ENCODE data around the gene EPB41. TPM values are rescaled to one million over a fixed set of nuclear protein-coding genes. Genes with fewer than 3 reads are reported as not detected.
"Not testable (repeated sequence)": the region's sequence is repeated elsewhere in the genome, so short reads cannot be mapped to it uniquely, and the experiment has no call there.

Gene EPB41
- polyA plus RNA-seq, 3 donors from 2014 or later, result 39.7 to 88.9 (median 59.4) TPM

DNA sequence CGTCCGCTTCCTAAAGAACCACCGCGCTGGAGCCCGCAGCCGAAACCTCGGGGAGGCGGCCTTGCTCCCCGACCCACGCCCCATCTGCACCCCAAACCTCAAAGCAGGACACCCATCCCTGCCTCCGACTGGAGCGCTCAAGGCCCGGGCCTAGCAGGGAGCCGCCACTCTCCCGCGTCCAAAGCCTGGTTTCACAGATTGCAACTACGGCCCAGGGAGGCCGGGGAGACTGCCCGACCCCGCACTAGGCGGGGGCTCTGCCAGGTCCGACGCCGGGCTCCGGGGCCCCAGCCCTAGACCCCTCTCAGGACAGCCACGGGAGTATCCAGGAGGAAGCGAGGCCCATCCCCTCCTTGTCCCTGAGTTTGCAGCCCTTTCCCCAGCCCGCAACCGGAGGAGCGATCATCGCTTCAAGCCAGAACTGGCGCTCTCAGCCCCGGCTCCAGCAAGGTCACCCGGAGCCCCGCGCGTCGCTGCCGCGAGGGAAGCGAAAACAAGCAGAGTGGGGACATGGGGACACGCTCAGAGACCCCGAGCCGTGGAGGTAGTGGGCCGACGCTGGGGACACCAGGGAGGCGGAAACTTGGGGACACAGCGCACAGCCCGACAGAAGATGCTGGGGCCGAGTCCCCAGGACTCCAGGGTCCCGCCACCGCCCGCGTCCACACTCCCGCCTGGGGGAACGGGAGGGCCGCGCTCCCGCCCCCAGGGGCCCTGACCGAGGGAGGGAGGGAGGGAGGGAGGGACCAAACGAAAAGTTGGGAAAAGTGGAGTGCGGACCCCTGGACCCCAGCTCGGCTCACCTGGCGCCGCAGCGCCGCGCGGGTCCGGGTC is 208.9 kb downstream of the EPB41 start:
- Mint-ChIP-seq H3K4me1 (peaks cover 12 to 13% of the 10 kb centered on the region in 2 donors), H3K4me3 (peak overlapping the region; percentile 69 to 84 (median 80)), H3K9me3 (no peaks in the 10 kb centered on the region), H3K27ac (no peak overlapping the region), H3K36me3 (peaks cover 8 to 16% (median 15%) of the 10 kb centered on the region in 3 donors), H3K27me3 (ENCODE audit: low read depth in 3 of 3) (peaks cover 12 to 24% (median 18%) of the 10 kb centered on the region in 3 donors)
- peak in 2 of 3 donors; percentile 24 for DNase-seq

DNA sequence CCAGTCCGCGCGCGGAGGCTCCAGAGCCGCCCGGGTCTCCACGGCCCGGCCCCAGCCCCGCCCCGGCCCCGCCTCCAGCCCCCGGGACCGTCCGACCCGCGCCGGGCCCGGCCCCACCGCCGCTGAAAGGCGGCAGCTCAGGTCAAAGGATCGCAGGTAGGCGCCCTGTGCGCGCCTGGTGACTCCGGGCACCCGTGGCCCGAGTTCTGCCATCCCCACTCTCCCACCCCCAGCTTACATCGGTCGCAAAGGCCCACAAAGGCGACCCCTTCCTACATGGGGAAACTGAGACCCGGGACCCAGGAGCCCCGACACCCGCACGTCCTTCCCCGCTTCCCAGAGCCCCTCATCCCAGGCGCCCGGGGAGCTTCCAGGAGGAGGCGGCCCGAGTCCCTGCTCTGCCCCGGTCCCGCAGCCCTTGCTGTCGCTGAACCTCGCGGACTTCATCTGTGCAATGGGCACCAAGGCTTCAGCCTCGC is 209.6 kb downstream of the EPB41 start, which contains the start of gene TMEM200B:
TMEM200B (minus strand) TSS at position 17 of the 479 bp plus-strand sequence. CDS start 2,075 bp downstream, outside the sequence.
- peaks cover 12 to 13% of the 10 kb centered on the region in 2 donors for H3K4me1 Mint-ChIP-seq
- H3K4me3 Mint-ChIP-seq, result peak within 1 kb of the TSS; percentile 78 to 84 (median 80)
- no peak for DNase-seq
- H3K36me3 Mint-ChIP-seq, result peaks cover 8 to 10% (median 10%) of the 10 kb centered on the region in 3 donors
- peaks cover 12 to 21% (median 16%) of the 10 kb centered on the region in 3 donors for H3K27me3 Mint-ChIP-seq (ENCODE audit: low read depth in 3 of 3)
- no peaks in the 10 kb centered on the region for H3K9me3 Mint-ChIP-seq
- H3K27ac Mint-ChIP-seq, result no peak within 1 kb of the TSS

DNA sequence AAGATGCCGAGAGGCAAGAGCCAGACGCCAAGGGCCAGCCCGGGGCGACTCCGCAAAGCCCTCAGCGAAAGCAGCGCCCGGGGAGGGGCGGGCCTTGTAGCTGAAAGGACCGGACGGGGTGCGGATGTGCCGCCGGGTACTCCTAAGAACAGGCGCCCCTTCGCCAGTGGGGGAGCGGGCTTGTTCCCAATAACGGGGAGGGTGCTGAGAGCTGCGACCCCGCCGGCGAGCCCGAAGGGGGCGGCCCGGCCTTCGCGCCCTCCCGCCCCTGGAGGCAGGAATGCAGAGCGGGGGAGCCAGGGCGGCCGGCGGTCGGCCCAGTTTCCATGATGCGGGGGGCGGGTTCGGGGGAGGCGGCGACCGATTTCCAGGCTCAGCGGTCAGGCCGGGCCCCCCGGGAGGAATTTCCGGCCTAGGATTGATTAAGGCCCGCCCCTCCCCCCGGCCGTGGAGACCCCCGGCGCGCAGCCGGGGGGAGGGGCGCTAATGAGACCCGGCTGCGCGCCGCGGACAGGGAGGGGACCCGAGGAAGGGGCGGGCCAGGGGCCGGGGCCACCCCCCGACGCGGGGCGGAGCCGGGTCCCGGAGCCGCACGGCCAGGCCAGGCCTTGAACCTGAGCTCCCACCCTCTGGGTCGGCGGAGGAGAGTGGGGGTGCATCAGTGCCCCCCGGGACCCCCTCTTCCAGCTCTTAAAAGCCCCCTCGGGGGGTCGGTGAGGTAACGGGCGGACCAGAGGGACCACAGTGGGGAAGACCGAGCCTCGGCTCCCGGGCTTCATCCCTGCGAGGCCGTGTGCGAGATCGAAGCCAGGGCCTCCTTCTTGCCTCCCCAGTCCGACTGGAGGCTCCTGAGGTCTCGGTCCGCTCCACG is 210.2 kb downstream of the EPB41 start:
- DNase-seq, result peak; percentile 55 to 63 (median 55)
- Mint-ChIP-seq H3K4me1 (peaks cover 12 to 13% of the 10 kb centered on the region in 2 donors), H3K4me3 (peak overlapping the region; percentile 78 to 86 (median 84)), H3K9me3 (no peaks in the 10 kb centered on the region), H3K27ac (no peak overlapping the region), H3K36me3 (peaks cover 3 to 5% (median 5%) of the 10 kb centered on the region in 3 donors), H3K27me3 (ENCODE audit: low read depth in 3 of 3) (peaks cover 12 to 19% (median 14%) of the 10 kb centered on the region in 3 donors)

DNA sequence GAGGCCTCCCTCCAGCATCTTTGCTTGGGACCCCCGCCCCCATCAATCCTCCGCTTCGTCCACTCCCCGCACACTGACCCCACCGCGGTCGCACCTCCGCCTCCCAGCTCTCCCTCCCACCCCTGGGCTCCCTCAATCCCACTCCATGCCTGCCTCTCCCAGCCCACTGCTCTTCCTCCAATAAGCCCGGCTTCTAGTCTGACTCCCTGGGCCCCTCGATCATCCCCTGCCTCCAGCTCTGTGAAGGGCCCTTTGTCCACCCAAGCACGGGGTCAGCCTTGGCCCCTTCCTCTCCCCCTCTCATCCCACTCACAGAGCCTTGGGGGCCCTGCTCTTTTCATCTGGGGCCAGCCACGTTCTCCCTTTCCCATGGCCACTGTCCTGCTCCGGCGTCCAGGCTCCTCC is 210.9 kb downstream of the EPB41 start:
- Mint-ChIP-seq H3K36me3 (no peaks in the 10 kb centered on the region), H3K27me3 (ENCODE audit: low read depth in 3 of 3) (peaks cover 13 to 15% (median 14%) of the 10 kb centered on the region in 3 donors), H3K4me1 (peaks cover 12 to 13% of the 10 kb centered on the region in 2 donors), H3K27ac (peak overlapping the region in 1 of 6 donors; percentile 69), H3K4me3 (peak overlapping the region; percentile 83 to 86 (median 84)), H3K9me3 (no peaks in the 10 kb centered on the region)
- DNase-seq, result no peak

DNA sequence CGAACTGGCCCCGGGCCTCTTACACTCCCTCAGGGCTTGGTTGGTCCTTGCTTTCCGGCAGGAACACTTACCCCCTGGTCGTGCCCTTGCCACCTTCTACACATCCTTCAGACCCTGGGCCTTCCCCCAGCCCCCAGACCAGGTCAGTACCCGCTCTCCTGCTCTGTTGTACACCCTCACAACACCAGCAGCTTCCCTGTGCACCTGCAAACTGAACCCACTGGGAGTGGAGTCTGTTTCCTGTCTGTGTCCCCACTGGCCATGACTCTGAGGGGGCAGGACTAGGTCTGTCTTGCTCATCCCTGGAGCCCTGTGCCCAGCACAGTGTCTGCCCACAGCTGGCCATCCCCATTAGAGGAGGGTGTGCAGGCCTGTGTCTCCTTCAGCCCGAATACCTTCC is 211.4 kb downstream of the EPB41 start:
- Mint-ChIP-seq H3K9me3 (no peaks in the 10 kb centered on the region), H3K27ac (peak overlapping the region in 1 of 6 donors; percentile 69), H3K36me3 (no peaks in the 10 kb centered on the region), H3K4me1 (peaks cover 10 to 13% of the 10 kb centered on the region in 2 donors), H3K27me3 (ENCODE audit: low read depth in 3 of 3) (peaks cover 9 to 14% (median 10%) of the 10 kb centered on the region in 3 donors), H3K4me3 (peak overlapping the region; percentile 83 to 86 (median 84))
- DNase-seq, result no peak

DNA sequence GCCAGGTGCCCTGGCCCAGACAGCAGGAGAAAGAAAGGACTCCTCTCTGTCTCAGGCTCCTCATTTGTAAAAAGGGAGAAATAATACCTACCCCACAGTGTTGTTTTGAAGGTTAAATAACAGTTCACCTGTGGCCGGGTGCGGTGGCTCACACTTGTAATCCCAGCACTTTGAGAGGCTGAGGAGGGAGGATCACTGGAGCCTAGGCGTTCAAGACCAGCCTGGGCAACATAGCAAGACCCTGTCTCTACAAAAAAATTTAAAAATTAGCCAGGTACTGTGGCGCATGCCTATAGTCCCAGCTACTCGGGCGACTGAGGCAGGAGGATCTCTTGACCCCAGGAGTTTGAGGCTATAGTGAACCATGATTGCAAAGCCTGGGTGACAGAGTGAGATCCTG is 211.8 kb downstream of the EPB41 start:
- DNase-seq, result no peak
- Mint-ChIP-seq H3K4me1 (peaks cover 10 to 13% of the 10 kb centered on the region in 2 donors), H3K9me3 (no peaks in the 10 kb centered on the region), H3K36me3 (no peaks in the 10 kb centered on the region), H3K27ac (no peak overlapping the region), H3K4me3 (peak overlapping the region; percentile 83 to 86 (median 84)), H3K27me3 (ENCODE audit: low read depth in 3 of 3) (peaks cover 8 to 14% (median 8%) of the 10 kb centered on the region in 3 donors)

DNA sequence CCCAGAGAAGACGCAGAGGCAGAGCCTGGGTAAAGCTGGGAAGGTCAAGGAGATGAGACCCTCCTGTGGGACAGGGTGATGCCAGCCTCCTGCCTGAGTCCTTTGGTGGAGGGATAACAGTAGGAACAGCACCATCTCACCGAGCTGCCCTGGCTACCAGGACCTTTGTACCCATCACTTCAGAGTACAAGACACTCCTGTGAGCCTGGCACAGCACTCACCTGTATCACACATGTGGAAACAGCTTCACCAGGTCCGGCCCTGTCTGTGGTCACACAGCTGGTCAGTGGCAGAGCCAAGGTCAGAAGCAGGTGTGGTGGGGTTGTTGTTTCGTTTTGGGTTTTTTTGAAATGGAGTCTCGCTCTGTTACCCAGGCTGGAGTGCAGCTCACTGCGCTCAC is 214.4 kb downstream of the EPB41 start:
- Mint-ChIP-seq H3K4me3 (no peak overlapping the region), H3K27me3 (ENCODE audit: low read depth in 3 of 3) (peaks cover 5 to 8% (median 8%) of the 10 kb centered on the region in 3 donors), H3K36me3 (no peaks in the 10 kb centered on the region), H3K9me3 (no peaks in the 10 kb centered on the region), H3K27ac (no peak overlapping the region), H3K4me1 (peaks cover 6 to 7% of the 10 kb centered on the region in 2 donors)
- DNase-seq, result no peak

DNA sequence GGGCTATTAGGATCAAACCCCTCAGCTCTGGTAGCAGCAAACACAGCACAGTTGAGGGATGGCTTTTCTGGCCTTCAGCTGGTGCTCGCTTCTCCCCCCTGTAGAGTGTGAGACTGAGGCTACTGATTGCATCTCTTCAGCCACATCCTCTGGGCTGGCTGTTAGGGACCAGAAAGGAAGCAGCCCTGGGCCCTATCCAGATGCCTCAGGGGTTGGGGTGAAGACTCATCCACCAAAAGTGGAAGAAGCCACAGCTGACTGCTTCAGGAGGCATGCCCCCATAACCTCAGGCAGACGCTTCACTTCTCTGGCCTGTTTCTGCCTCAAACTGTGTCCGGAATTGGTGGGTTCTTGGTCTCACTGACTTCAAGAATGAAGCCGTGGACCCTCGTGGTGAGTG is 215.5 kb downstream of the EPB41 start:
- Mint-ChIP-seq H3K4me3 (no peak overlapping the region), H3K4me1 (peaks cover 6 to 7% of the 10 kb centered on the region in 2 donors), H3K36me3 (no peaks in the 10 kb centered on the region), H3K27ac (no peak overlapping the region), H3K27me3 (ENCODE audit: low read depth in 3 of 3) (peaks cover 5 to 8% (median 8%) of the 10 kb centered on the region in 3 donors), H3K9me3 (no peaks in the 10 kb centered on the region)
- no peak for DNase-seq

DNA sequence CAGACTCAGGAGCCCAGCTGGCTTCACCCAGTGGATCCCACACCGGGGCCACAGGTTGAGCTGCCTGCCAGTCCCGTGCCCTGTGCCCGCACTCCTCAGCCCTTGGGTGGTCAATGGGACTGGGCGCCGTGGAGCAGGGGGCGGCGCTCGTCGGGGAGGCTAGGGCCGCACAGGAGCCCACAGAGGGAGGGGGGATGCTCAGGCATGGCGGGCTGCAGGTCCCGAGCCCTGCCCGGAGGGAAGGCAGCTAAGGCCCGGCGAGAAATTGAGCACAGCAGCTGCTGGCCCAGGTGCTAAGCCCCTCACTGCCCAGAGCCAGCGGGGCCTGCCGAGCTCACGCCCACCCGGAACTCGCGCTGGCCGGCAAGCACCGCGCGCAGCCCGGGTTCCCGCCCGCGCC is 216.7 kb downstream of the EPB41 start:
- H3K4me3 Mint-ChIP-seq; H3K4me1 Mint-ChIP-seq; H3K9me3 Mint-ChIP-seq; H3K27me3 Mint-ChIP-seq (ENCODE audit: low read depth in 3 of 3); H3K27ac Mint-ChIP-seq; DNase-seq; H3K36me3 Mint-ChIP-seq: not testable (repeated sequence)

DNA sequence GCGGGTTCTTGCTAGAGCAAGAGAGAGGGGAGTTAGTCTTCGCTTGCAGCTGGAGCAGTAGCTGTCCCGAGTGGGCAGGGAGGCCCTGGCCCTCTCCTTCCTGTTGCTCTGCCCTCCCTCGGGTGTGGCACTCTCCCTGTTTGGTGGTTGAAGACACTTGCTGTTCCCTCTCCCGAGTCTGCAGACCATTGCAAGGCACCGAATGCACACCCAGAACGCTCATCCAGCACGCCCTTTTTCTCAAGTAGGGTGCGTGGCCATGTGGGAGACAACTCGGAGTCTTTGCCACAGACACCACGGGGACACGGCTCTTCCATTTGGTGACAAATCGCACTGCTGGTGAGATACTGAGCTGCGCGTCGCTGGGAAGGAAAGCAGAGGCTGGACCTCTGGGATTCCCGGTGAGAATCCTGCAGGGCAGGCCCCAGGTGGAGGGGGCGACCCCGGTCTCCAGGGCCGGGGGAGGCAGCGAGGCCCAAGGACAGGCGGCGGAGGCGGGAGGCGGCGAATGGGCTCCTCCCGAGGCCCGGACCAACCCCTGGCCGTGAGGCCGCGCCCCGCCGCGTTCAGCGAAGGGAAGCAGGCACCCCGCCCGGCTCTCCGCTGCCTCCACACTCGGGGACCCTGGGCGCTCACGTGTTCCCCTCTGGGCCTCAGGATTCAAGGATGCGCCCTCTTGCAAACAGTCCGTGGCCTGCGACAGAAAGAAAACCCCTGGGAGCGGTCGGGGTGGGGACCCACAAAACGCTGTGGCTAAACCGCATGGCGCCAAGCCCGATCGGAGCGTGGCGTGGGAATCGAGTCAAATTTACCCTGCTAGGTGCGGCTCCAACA is 219.7 kb downstream of the EPB41 start:
- H3K27me3 Mint-ChIP-seq (ENCODE audit: low read depth in 3 of 3), result peaks cover 0 to 6% (median 5%) of the 10 kb centered on the region in 3 donors
- H3K27ac Mint-ChIP-seq, result no peak overlapping the region
- no peaks in the 10 kb centered on the region for H3K36me3 Mint-ChIP-seq
- no peak for DNase-seq
- peak overlapping the region in 2 of 5 donors; percentile 48 to 64 for H3K4me3 Mint-ChIP-seq
- no peaks in the 10 kb centered on the region for H3K4me1 Mint-ChIP-seq
- no peaks in the 10 kb centered on the region for H3K9me3 Mint-ChIP-seq

DNA sequence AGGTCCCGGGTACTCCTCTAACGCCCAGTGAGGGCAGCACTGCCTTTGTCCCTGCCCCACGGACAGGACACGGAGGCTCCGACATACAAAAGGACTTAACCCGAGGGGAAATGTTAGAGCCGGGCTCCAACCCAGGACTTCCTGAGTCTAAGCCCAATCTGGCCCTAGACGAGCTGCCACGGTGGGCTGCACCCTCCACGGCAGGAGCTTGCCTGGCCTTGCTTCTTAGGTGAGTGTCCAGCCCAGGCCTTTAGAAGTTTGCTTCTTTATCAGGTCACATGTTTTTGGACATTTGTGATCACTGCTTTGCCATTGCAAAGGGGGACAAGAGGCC is 220.3 kb downstream of the EPB41 start:
- Mint-ChIP-seq H3K9me3 (no peaks in the 10 kb centered on the region), H3K27ac (no peak overlapping the region), H3K4me1 (no peaks in the 10 kb centered on the region), H3K36me3 (no peaks in the 10 kb centered on the region), H3K27me3 (ENCODE audit: low read depth in 3 of 3) (peaks cover 0 to 6% (median 5%) of the 10 kb centered on the region in 3 donors), H3K4me3 (peak overlapping the region in 1 of 5 donors; percentile 64)
- no peak for DNase-seq

DNA sequence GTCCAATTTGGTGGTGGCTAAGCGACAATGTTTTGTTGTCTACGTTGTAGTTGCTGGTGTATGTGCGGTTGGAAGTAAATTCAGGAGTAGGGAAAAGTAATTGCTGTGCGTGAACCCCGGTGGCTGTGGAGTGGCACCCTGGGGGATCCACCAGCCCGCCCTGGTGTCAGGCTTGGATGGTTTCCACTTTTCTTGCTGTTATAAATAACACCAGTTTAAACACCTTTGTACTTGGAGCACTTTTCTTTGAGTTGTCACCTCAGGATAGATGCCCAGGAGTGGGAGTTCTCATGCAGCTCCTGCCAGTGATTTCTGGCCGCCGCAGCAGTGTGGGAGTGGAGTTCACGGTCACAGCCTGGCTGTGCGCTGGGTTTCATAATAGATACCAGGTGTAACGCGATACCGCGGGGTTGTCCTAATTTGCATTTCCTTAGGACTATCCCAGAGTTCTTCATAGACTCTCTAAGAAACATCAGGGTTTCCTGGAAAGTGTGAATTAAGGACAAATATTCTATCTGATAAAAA is 222.1 kb downstream of the EPB41 start:
- Mint-ChIP-seq H3K9me3 (no peaks in the 10 kb centered on the region), H3K36me3 (no peaks in the 10 kb centered on the region), H3K27me3 (ENCODE audit: low read depth in 3 of 3) (peaks cover 0 to 4% (median 2%) of the 10 kb centered on the region in 3 donors), H3K27ac (no peak overlapping the region), H3K4me1 (no peaks in the 10 kb centered on the region), H3K4me3 (no peak overlapping the region)
- DNase-seq, result no peak

DNA sequence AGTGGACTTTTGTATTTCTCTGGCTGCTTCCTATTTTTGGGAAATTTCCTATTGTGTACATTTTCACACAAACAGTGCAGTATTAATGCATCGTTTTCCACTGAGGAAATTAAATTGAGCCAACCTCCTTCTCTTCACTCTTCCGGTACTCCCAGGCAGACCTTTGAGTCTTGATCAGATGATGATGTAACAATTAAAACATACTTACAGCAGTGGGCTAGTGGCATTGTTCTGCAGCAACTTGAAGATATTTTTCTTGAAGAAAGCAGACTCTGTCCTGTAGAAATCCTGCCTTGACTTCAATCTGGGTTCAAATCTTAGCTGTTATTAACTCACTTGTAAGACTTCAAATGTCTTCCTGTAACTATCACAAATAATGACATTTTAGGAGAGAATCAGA is 228.3 kb downstream of the EPB41 start:
- no peak for DNase-seq
- H3K9me3 Mint-ChIP-seq, result no peaks in the 10 kb centered on the region
- H3K27ac Mint-ChIP-seq, result peak overlapping the region in 1 of 6 donors; percentile 11
- no peaks in the 10 kb centered on the region for H3K4me1 Mint-ChIP-seq
- H3K4me3 Mint-ChIP-seq, result no peak overlapping the region
- H3K27me3 Mint-ChIP-seq (ENCODE audit: low read depth in 3 of 3), result peaks cover 0 to 2% (median 0%) of the 10 kb centered on the region in 3 donors
- peaks cover 16 to 26% (median 23%) of the 10 kb centered on the region in 3 donors for H3K36me3 Mint-ChIP-seq
